Natural killer cell treated with Interleukin-12 subunit alpha and Interleukin-12 subunit beta and Interleukin-15 and Interleukin-18, amount 100 ng/mL, for 72 hours (primary cell): ENCODE results near the gene NDUFA8. TPM values are rescaled to one million over a fixed set of nuclear protein-coding genes. Genes with fewer than 3 reads are reported as not detected.

Experiments used
- ATAC-seq, 2 donors: fragments of 150-1000 bp; cut with Tn5 transposase in 1 of 2; sonication (Bioruptor Pico), chemical (Tn5 transposase) in 1 of 2; 2 replicates each; pipeline ENCODE4 v1.10.0; 2021
- DNase-seq: peaks from one replicate; pipeline ENCODE4 v3.0.0; 2022; ENCODE audit warnings: low spot score
- H3K27ac Mint-ChIP-seq, 2 donors: 1 replicate in 1 of 2; 2 replicates in 1 of 2; pipeline ENCODE4 v1.8.0; 2022; ENCODE audit warnings: mixed read lengths in 2 of 2, mild to moderate bottlenecking in 1 of 2, moderate library complexity in 1 of 2
- H3K27me3 Mint-ChIP-seq, 2 donors: 1 replicate in 1 of 2; 2 replicates in 1 of 2; pipeline ENCODE4 v1.8.0; 2022; ENCODE audit warnings: mixed read lengths in 2 of 2
- H3K36me3 Mint-ChIP-seq: one replicate; pipeline ENCODE4 v1.8.0; 2022; ENCODE audit warnings: mixed read lengths
- H3K4me1 Mint-ChIP-seq, 2 donors: 1 replicate in 1 of 2; 2 replicates in 1 of 2; pipeline ENCODE4 v1.8.0; 2022; ENCODE audit warnings: low read depth in 2 of 2, mixed read lengths in 2 of 2, mild to moderate bottlenecking in 1 of 2
- H3K4me3 Mint-ChIP-seq: one replicate; pipeline ENCODE4 v1.8.0; 2022; ENCODE audit warnings: mixed read lengths
- H3K9me3 Mint-ChIP-seq: 2 replicates; pipeline ENCODE4 v1.8.0; 2022; ENCODE audit warnings: mixed read lengths
- total RNA-seq, 2 donors: library from RNA; stranded (reverse); gene quantifications; one replicate each; pipeline ENCODE4 v1.2.3, GENCODE V29; 2022

Gene NDUFA8
- total RNA-seq, 2 donors from 2014 or later, result 36.5 to 45.6 TPM

- peaks cover 0 to 4% of the 10 kb centered on the region in 2 donors for H3K4me1 Mint-ChIP-seq
These were observed 33.4 kb upstream of the NDUFA8 start for GRCh38 chr9:122192914-122193525.

GRCh38 chr9:122192261-122192875 is 32.8 kb upstream of the NDUFA8 start:
- ATAC-seq (peak in 1 of 2 donors; percentile 40), DNase-seq (no peak)
- Mint-ChIP-seq H3K27me3 (peaks cover 0 to 14% of the 10 kb centered on the region in 2 donors), H3K4me3 (no peak overlapping the region), H3K9me3 (no peaks in the 10 kb centered on the region), H3K4me1 (peaks cover 0 to 4% of the 10 kb centered on the region in 2 donors), H3K36me3 (no peaks in the 10 kb centered on the region), H3K27ac (no peak overlapping the region)

More at GRCh38 chr9:122192914-122193525, 33.4 kb upstream of the NDUFA8 start:
- ATAC-seq, result no peak
- no peak for DNase-seq
- H3K27ac Mint-ChIP-seq, result no peak overlapping the region
- H3K27me3 Mint-ChIP-seq, result peaks cover 0 to 15% of the 10 kb centered on the region in 2 donors
- no peak overlapping the region for H3K4me3 Mint-ChIP-seq
- H3K9me3 Mint-ChIP-seq, result no peaks in the 10 kb centered on the region
- H3K36me3 Mint-ChIP-seq, result no peaks in the 10 kb centered on the region

- DNase-seq (no peak), ATAC-seq (no peak)
- peaks cover 0 to 7% of the 10 kb centered on the region in 2 donors for H3K27me3 Mint-ChIP-seq
- no peaks in the 10 kb centered on the region for H3K36me3 Mint-ChIP-seq
- no peak overlapping the region for H3K4me3 Mint-ChIP-seq
- peaks cover 0 to 4% of the 10 kb centered on the region in 2 donors for H3K4me1 Mint-ChIP-seq
- no peak overlapping the region for H3K27ac Mint-ChIP-seq
- no peaks in the 10 kb centered on the region for H3K9me3 Mint-ChIP-seq
These were observed 32.0 kb upstream of the NDUFA8 start for GRCh38 chr9:122191584-122191983.

GRCh38 chr9:122190597-122191381 is 31.2 kb upstream of the NDUFA8 start:
- Mint-ChIP-seq H3K36me3 (no peaks in the 10 kb centered on the region), H3K27ac (no peak overlapping the region), H3K9me3 (no peaks in the 10 kb centered on the region), H3K4me3 (no peak overlapping the region), H3K4me1 (peaks cover 0 to 4% of the 10 kb centered on the region in 2 donors), H3K27me3 (peaks cover 0 to 7% of the 10 kb centered on the region in 2 donors)
- ATAC-seq (peak; percentile 4 to 25), DNase-seq (no peak)

GRCh38 chr9:122188369-122188768 is 28.8 kb upstream of the NDUFA8 start:
- ATAC-seq (no peak), DNase-seq (no peak)
- Mint-ChIP-seq H3K9me3 (no peaks in the 10 kb centered on the region), H3K27me3 (peaks cover 0 to 3% of the 10 kb centered on the region in 2 donors), H3K36me3 (no peaks in the 10 kb centered on the region), H3K27ac (no peak overlapping the region), H3K4me1 (peaks cover 0 to 4% of the 10 kb centered on the region in 2 donors), H3K4me3 (no peak overlapping the region)

GRCh38 chr9:122186777-122187470 is 27.3 kb upstream of the NDUFA8 start:
- Mint-ChIP-seq H3K27ac (no peak overlapping the region), H3K27me3 (peaks cover 2 to 11% of the 10 kb centered on the region in 2 donors)
- no peak for DNase-seq

GRCh38 chr9:122186301-122186700 is 26.7 kb upstream of the NDUFA8 start:
- peaks cover 0 to under 1% of the 10 kb centered on the region in 2 donors for H3K4me1 Mint-ChIP-seq
- H3K27me3 Mint-ChIP-seq, result peaks cover 2 to 15% of the 10 kb centered on the region in 2 donors
- no peak overlapping the region for H3K4me3 Mint-ChIP-seq
- no peak for DNase-seq
- no peaks in the 10 kb centered on the region for H3K9me3 Mint-ChIP-seq
- no peaks in the 10 kb centered on the region for H3K36me3 Mint-ChIP-seq
- H3K27ac Mint-ChIP-seq, result no peak overlapping the region
- no peak for ATAC-seq

More at GRCh38 chr9:122186777-122187470, 27.3 kb upstream of the NDUFA8 start:
- no peaks in the 10 kb centered on the region for H3K9me3 Mint-ChIP-seq
- peaks cover 0 to 4% of the 10 kb centered on the region in 2 donors for H3K4me1 Mint-ChIP-seq
- no peaks in the 10 kb centered on the region for H3K36me3 Mint-ChIP-seq
- ATAC-seq, result no peak
- no peak overlapping the region for H3K4me3 Mint-ChIP-seq

GRCh38 chr9:122184551-122184950 is 25.0 kb upstream of the NDUFA8 start:
- no peak overlapping the region for H3K4me3 Mint-ChIP-seq
- DNase-seq (no peak), ATAC-seq (no peak)
- no peak overlapping the region for H3K27ac Mint-ChIP-seq
- H3K9me3 Mint-ChIP-seq, result no peaks in the 10 kb centered on the region
- H3K4me1 Mint-ChIP-seq, result no peaks in the 10 kb centered on the region
- H3K27me3 Mint-ChIP-seq, result peaks cover 2 to 15% of the 10 kb centered on the region in 2 donors
- H3K36me3 Mint-ChIP-seq, result no peaks in the 10 kb centered on the region

- no peaks in the 10 kb centered on the region for H3K9me3 Mint-ChIP-seq
- H3K27ac Mint-ChIP-seq, result no peak overlapping the region
- no peak overlapping the region for H3K4me3 Mint-ChIP-seq
- DNase-seq (no peak), ATAC-seq (no peak)
- no peaks in the 10 kb centered on the region for H3K36me3 Mint-ChIP-seq
- peaks cover 2 to 22% of the 10 kb centered on the region in 2 donors for H3K27me3 Mint-ChIP-seq
- no peaks in the 10 kb centered on the region for H3K4me1 Mint-ChIP-seq
These were observed 23.9 kb upstream of the NDUFA8 start for GRCh38 chr9:122183501-122183900.

GRCh38 chr9:122180633-122181032 is 21.1 kb upstream of the NDUFA8 start:
- H3K27me3 Mint-ChIP-seq, result peaks cover 2 to 30% of the 10 kb centered on the region in 2 donors
- no peaks in the 10 kb centered on the region for H3K9me3 Mint-ChIP-seq
- no peak for DNase-seq
- H3K4me1 Mint-ChIP-seq, result no peaks in the 10 kb centered on the region
- ATAC-seq, result no peak
- H3K27ac Mint-ChIP-seq, result no peak overlapping the region
- no peak overlapping the region for H3K4me3 Mint-ChIP-seq
- no peaks in the 10 kb centered on the region for H3K36me3 Mint-ChIP-seq

GRCh38 chr9:122179690-122180074 is 20.1 kb upstream of the NDUFA8 start:
- no peaks in the 10 kb centered on the region for H3K4me1 Mint-ChIP-seq
- ATAC-seq (no peak), DNase-seq (no peak)
- no peak overlapping the region for H3K27ac Mint-ChIP-seq
- H3K9me3 Mint-ChIP-seq, result no peaks in the 10 kb centered on the region
- H3K4me3 Mint-ChIP-seq, result no peak overlapping the region
- H3K36me3 Mint-ChIP-seq, result no peaks in the 10 kb centered on the region
- peaks cover 2 to 36% of the 10 kb centered on the region in 2 donors for H3K27me3 Mint-ChIP-seq

- ATAC-seq (no peak), DNase-seq (no peak)
- H3K4me1 Mint-ChIP-seq, result no peaks in the 10 kb centered on the region
- H3K27ac Mint-ChIP-seq, result no peak overlapping the region
- no peaks in the 10 kb centered on the region for H3K9me3 Mint-ChIP-seq
- no peaks in the 10 kb centered on the region for H3K36me3 Mint-ChIP-seq
- H3K27me3 Mint-ChIP-seq, result peaks cover 2 to 41% of the 10 kb centered on the region in 2 donors
- no peak overlapping the region for H3K4me3 Mint-ChIP-seq
These were observed 19.6 kb upstream of the NDUFA8 start for GRCh38 chr9:122179054-122179689.

- DNase-seq (no peak), ATAC-seq (no peak)
- Mint-ChIP-seq H3K4me1 (no peaks in the 10 kb centered on the region), H3K36me3 (no peaks in the 10 kb centered on the region), H3K9me3 (no peaks in the 10 kb centered on the region), H3K27me3 (peaks cover 12 to 51% of the 10 kb centered on the region in 2 donors), H3K4me3 (no peak overlapping the region), H3K27ac (no peak overlapping the region)
These were observed 17.3 kb upstream of the NDUFA8 start for GRCh38 chr9:122176916-122177315.
